ENCODE measurements around the gene ALAD.

GRCh38 chr9:113373676-113374392 lies 27.2 kb downstream of the ALAD start:
- no peak for TF ChIP-seq PATZ1 (CRISPR knock-in tag; IDR thresholded peaks at IDR 0.05; ENCODE audit: borderline replicate concordance)
- no peak for TF ChIP-seq OSR1 (CRISPR knock-in tag; IDR thresholded peaks at IDR 0.05)
- TF ChIP-seq CSRNP3 (CRISPR knock-in tag; IDR thresholded peaks at IDR 0.05) = no peak
- TF ChIP-seq ZNF70 (CRISPR knock-in tag; IDR thresholded peaks at IDR 0.05) = no peak
- no peak for TF ChIP-seq TCF4 (CRISPR knock-in tag; IDR thresholded peaks at IDR 0.05; ENCODE audit: borderline replicate concordance)
- no peak for TF ChIP-seq PPARA (CRISPR knock-in tag; IDR thresholded peaks at IDR 0.05; ENCODE audit: borderline replicate concordance)
- TF ChIP-seq ARNTL (CRISPR knock-in tag; IDR thresholded peaks at IDR 0.05; ENCODE audit: borderline replicate concordance, low read depth) = no peak

Data from SK-N-SH treated with all-trans-retinoic acid at 6 μM for 48 hours (cell line).